Kidney (tissue), 14 donors: ENCODE data around the gene CYB561D1. TPM values are rescaled to one million over a fixed set of nuclear protein-coding genes. Genes with fewer than 3 reads are reported as not detected.

ENCODE experiments used
- DNase-seq, 5 donors: peaks; one replicate each; pipeline ENCODE4 v3.0.0-alpha.2; 2013 to 2020
- FAIRE-seq: peaks from 2 replicates; lab custom pipeline; 2012; peaks lifted over from hg19 to GRCh38; lab: Jason Lieb, UNC
- H3K27ac ChIP-seq, 2 donors: one replicate each; pipeline ENCODE4 v1.7.0; 2013; ENCODE audit warnings: low read depth in 2 of 2, low read length in 2 of 2, inconsistent platforms in 1 of 2
- H3K27me3 ChIP-seq: one replicate; pipeline ENCODE4 v1.7.1; 2013; ENCODE audit warnings: low read length, inconsistent platforms; ENCODE audit not compliant: control insufficient read depth, insufficient read depth
- H3K36me3 ChIP-seq, 3 donors: one replicate each; pipeline versions ENCODE4 v1.7.0 to v1.7.1; 2013; ENCODE audit warnings: low read length in 3 of 3, control low read depth in 1 of 3, inconsistent platforms in 1 of 3; ENCODE audit not compliant: insufficient read depth in 3 of 3, control insufficient read depth in 2 of 3
- H3K4me1 ChIP-seq, 3 donors: one replicate each; pipeline versions ENCODE4 v1.7.0 to v1.7.1; 2013; ENCODE audit warnings: low read length in 3 of 3, inconsistent platforms in 1 of 3, low read depth in 1 of 3; ENCODE audit not compliant: control insufficient read depth in 2 of 3, insufficient read depth in 2 of 3
- H3K4me3 ChIP-seq, 3 donors: one replicate each; pipeline versions ENCODE4 v1.7.0 to v1.8.1; 2013; ENCODE audit warnings: low read length in 3 of 3, control low read depth in 1 of 3, inconsistent platforms in 1 of 3
- H3K9ac ChIP-seq, 3 donors: one replicate each; pipeline versions ENCODE4 v1.7.0 to v1.7.1; 2013; ENCODE audit warnings: low read length in 3 of 3, control low read depth in 1 of 3, inconsistent platforms in 1 of 3
- H3K9me3 ChIP-seq, 3 donors: one replicate each; pipeline versions ENCODE4 v1.7.0 to v1.7.1; 2013; ENCODE audit warnings: low read length in 3 of 3, control low read depth in 1 of 3, inconsistent platforms in 1 of 3; ENCODE audit not compliant: control insufficient read depth in 2 of 3, insufficient read depth in 1 of 3
- CTCF ChIP-seq: IDR thresholded peaks from 3 replicates; pipeline ENCODE4 v1.5.1; 2012; ENCODE audit warnings: mild to moderate bottlenecking, moderate library complexity, borderline replicate concordance; ENCODE audit not compliant: insufficient read depth; ENCODE audit errors: extremely low read depth
- intact Hi-C: fragments of 100-400 bp; cut with DNase I; formaldehyde crosslinking; loops from one replicate; pipeline ENCODE4 v1.11.1; 2022
- polyA plus RNA-seq: library from polyadenylated mRNA; stranded (reverse); fragments of 350-450 nt; fragmentation: Illumina TruSeq; extraction: RNeasy Lipid Tissue Mini Kit (QIAGEN cat#74804); gene quantifications from one replicate; pipeline ENCODE4 v1.2.3, GENCODE V29; 2014; ENCODE audit warnings: low read depth, low replicate concordance; ENCODE audit not compliant: insufficient read depth
- total RNA-seq: library from RNA; stranded (reverse); fragmentation: NEBNext Ultra II Directional; extraction: Animal tissue kit (Norgen Biotek cat#: 25700); gene quantifications from one replicate; pipeline ENCODE4 v1.2.1, GENCODE V29; 2021
- donor health status: control.
- donor health status: control.
- donor health status: control.
- donor health status: control.
- donor health status: control.
- donor health status: DM: yes; HTN: yes; CAD: no.
- donor health status: Normal renal cell carcinoma (clear cell type).

CYB561D1 gene
- total and polyA plus RNA-seq, 2 donors from 2014 or later, result 5.2 to 18.0 TPM

DNA sequence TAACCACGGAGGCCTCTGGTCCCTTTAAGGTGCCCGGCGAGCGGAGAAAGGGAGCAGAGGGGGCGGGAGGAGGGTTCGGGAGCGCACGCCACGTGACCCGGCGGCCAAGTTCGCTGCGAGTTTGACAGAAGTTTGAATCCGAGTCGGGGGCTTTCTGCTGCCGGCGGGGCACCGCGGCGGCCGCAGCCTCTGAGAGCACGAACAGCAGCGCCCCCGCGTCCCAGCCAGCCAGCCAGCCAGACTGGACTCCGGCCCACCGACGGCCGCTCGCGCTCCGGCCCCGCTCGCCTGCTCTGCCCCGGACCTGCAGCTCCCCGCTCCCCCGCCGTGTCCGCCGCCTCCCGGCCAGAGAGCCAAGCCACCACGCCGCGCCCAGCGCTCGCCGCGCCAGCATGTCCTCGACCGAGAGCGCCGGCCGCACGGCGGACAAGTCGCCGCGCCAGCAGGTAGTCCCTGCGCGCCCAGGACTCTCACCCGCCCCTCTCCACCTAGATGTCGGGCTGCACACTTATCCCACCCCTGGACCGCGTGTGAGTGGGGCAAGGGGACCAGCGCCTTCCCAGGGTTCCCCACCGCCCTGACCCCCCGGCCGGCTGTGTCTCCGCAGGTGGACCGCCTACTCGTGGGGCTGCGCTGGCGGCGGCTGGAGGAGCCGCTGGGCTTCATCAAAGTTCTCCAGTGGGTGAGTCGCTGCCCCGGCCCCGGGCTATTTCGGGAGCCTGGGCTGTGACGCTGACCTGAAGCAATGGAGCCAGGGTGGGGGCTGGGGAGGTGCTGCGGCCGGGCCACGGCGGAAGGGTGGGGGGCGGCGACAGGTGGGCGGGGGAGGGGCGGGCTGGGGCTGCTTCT is 27.2 kb upstream of the CYB561D1 start, which contains the start of gene SYPL2:
TSS of gene SYPL2 (plus strand) at position 95 of the 849 bp plus-strand sequence. CDS start at position 393, 298 bp downstream.
- H3K9me3 ChIP-seq, result no peaks in the 10 kb centered on the region
- TF ChIP-seq CTCF, result no peak
- H3K27me3 ChIP-seq, result peaks cover 21% of the 10 kb centered on the region
- FAIRE-seq, result no peak
- peak within 1 kb of the TSS; percentile 76 to 82 for H3K27ac ChIP-seq
- H3K4me1 ChIP-seq, result peaks cover 0 to 5% (median 0%) of the 10 kb centered on the region in 3 donors
- peak; percentile 64 to 89 (median 71) for DNase-seq
- intact Hi-C loops, result no loop called here
- no peaks in the 10 kb centered on the region for H3K36me3 ChIP-seq
- peak within 1 kb of the TSS; percentile 36 to 72 (median 49) for H3K4me3 ChIP-seq
- peak within 1 kb of the TSS in 2 of 3 donors; percentile 10 to 53 for H3K9ac ChIP-seq

DNA sequence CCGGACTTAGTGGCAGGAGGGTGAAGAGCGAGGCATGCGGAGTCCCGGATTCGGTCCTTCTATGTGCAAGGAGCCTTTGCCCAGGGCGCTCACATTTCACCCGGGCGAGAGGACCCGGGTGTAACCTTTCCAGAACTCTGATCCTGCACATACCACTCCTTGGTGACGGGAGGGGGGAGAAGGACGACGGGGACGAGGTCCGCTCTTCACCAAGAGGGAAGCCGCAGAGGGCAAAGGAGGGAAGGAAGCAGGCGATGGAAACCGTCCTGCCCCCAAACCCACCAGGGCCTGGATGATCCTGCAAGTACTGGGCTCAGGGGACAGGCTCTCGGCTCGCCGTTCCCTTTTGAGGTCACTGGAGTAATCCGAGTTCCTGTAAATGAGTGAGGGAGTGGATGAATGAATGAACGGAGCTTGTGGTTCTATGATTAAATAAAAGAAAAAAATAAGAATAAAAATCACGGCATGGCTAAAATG is 26.6 kb upstream of the CYB561D1 start:
- no peak for FAIRE-seq
- Histone ChIP-seq H3K4me1 (peaks cover 0 to 5% (median 0%) of the 10 kb centered on the region in 3 donors), H3K4me3 (peak overlapping the region in 2 of 3 donors; percentile 49 to 61), H3K27me3 (peaks cover 21% of the 10 kb centered on the region), H3K9me3 (no peaks in the 10 kb centered on the region), H3K27ac (peak overlapping the region in 1 of 2 donors; percentile 3), H3K9ac (no peak overlapping the region), H3K36me3 (no peaks in the 10 kb centered on the region)
- peak in 4 of 5 donors; percentile 30 to 60 (median 44) for DNase-seq
- no peak for TF ChIP-seq CTCF
- intact Hi-C loops, result no loop called here

- FAIRE-seq (no peak), DNase-seq (no peak)
- intact Hi-C loops, result no loop called here
- Histone ChIP-seq H3K27me3 (peaks cover 19% of the 10 kb centered on the region), H3K9ac (no peak overlapping the region), H3K27ac (no peak overlapping the region), H3K36me3 (no peaks in the 10 kb centered on the region), H3K4me1 (peaks cover 0 to 5% (median 0%) of the 10 kb centered on the region in 3 donors), H3K4me3 (peak overlapping the region in 1 of 3 donors; percentile 61), H3K9me3 (no peaks in the 10 kb centered on the region)
- no peak for TF ChIP-seq CTCF
Measured at GRCh38 chr1:109468061-109468460, 25.8 kb upstream of the CYB561D1 start.
